GM21360 (cell line): ENCODE data around the gene CSNK2A2.

Source experiments
- ATAC-seq: cut with Tn5 transposase; IDR thresholded peaks from one replicate; pipeline ENCODE4 v1.9.1; 2021; ENCODE audit warnings: mild to moderate bottlenecking, moderate library complexity; ENCODE audit not compliant: unreplicated experiment

Gene CSNK2A2

DNA sequence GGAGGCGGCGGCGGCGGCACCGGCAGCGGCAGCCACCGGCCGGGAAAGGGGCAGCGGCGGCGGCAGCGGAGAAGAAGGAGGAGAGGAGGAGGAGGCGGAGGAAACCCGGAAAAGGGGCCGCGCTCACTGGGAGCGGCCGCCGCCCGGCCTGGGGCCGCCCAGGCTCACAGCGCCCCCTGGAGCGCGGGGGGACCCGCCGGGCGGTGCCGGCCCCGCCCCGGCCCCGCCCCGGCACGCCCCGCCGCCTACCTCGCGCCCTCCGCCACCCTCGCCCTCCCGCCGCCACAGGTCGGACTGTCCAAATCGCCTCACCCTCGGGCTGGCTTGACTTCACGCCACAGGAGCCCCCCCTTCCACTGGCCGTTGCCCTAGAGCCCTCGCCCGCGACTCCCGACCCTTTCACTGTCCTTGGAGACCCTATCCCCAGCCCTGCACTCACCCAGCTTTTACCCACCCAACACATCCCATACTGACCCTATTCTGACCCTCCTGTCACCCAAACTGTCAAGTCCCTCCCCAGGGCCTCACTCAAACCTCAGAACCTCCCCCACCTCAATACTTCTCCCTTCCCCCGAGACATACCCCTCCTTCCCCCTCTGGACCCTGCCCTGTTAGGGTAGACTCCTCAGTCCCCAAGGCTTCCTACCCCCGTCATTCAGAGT, at the start of gene CSNK2A2:
TSS of gene CSNK2A2 (minus strand) at position 85 of the 662 bp plus-strand sequence. CDS start 370 bp downstream, outside the sequence.
- ATAC-seq, result peak; percentile 82

DNA sequence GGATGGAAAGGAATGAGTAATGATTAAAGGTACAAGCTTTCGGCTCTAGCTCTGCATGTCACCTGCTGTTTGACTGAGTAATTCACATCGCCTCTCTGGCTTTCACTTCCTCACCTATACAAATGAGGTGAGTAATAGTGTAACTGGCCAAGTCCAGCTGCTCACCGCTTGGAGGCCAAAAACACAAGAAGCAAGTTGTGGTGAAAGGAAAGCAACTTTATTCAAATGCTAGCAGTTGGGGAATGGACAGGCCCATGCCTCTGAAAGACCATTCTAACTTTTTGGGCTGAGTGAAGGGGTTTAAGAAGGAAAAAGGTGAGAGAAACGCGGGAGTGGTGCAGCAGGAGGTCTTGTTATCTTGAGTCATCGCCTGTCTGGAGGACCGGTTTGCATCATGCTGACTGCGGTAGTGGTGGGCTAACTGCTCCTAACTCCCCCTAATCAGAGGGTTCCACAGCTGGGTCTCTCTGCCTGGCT, 45.7 kb upstream of the CSNK2A2 start:
- ATAC-seq, result peak; percentile 99

DNA sequence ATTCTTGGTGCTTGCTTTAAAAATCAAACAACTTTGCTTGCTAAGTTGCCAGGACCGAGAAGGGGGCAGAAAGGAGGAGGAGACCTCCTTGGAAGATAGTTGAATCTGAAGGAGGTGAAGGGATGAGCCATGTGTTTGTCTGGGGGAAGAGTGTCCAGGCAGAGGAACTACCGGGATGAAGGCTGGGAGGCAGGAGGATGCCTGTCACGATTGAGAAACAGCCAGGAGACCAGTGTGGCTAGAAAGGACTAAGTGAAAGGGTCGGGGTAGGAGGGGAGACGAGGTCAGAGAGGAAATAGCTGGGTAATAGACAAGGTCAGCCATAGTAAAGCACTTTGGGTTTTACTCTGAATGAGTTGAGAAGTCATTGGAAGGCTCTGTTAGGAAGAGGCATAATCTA, 38.9 kb upstream of the CSNK2A2 start:
- no peak for ATAC-seq

DNA sequence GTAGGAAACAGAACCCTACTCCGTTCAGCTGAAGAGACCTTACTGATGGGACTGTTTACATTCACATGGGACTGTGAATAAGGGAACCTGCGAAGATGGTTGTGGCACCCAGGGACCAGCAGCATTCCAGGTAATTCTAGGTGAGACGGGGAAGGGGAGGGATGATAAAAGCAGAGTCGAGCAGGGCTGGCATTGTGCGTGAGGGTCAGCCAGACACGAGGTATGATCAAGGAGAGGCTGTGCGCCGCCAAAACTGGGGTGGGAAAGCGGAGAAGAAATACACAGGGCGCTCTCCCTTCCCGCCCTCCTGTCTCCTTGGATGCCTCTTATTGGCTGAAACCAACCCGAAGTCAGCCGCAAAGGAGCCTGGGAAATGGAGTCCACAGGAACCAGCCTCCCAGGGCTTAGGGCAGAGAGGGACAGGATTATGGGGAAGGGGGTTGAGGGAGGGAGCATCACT, 38.4 kb upstream of the CSNK2A2 start:
- ATAC-seq, result peak; percentile 95

DNA sequence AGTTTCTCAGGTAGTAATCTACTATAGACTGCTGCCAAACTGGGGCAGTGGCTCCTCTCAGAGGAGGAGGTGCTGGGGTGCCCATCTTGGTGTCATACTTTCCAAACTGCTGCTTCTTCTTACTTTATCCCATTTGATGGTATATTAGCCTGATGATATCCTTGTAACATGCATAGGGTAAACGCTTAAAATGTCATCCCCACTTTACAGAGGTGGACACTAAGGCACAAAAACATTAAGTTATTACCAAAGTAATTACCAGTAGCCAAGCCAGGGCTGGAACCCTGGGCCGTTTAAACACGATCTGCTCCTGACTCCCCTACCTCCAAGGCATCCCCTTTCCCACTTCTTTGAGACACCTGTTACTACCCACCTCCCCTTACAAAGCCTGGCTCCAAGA, 37.8 kb upstream of the CSNK2A2 start:
- no peak for ATAC-seq

DNA sequence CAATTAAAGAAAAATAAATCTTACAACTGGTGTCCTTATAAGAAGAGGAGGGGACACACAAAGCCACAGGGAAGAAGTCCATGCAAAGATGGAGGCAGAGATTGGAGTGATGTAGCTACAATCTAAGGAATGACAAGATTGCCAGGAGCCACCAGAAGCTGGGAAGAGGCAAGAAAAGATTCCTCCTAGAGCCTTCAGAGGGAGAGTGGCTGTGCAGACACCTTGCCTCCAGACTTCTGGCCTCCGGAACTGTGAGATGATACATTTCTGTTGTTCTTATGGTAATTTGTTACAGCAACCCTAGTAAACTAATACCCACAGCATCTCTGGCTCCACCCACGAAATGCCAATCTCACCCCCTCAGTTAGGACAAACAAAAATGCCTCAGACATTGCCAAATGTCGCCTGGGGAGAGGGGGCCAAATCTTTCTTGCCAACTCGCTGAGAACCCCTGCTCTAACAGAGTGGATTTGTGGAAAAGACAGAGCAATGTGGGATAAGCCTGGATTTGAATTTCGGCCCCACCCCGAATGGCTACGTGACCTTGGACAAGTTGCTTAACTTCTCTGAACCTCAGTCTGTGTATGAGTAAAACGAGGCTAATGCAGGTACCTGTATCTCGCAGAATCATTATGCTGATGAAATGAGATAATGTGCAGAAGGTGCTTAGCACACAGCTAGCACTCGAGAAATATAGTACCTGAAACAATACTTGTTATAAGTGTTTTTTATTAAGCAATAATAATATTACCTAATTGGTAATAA, 37.1 kb upstream of the CSNK2A2 start:
- ATAC-seq, result no peak

DNA sequence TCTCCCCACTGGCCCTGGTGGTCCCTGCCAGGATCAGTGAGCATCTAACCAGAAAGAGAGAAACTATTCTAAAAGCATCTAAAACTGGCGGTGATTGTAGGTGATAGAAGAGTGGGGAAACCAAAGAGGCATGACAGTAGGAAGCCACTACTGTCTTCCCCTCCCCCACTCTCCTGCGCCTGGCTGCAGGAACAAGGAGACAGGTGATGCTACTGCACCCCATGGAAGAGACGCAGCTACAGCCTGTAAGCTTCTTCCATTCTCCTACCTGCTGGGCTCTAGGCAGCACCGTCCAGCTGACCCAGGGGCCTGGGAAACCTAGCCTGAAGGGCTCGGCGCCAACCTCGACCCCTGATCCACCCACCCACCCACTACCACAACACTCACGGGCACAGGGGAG, 32.4 kb upstream of the CSNK2A2 start:
- no peak for ATAC-seq

DNA sequence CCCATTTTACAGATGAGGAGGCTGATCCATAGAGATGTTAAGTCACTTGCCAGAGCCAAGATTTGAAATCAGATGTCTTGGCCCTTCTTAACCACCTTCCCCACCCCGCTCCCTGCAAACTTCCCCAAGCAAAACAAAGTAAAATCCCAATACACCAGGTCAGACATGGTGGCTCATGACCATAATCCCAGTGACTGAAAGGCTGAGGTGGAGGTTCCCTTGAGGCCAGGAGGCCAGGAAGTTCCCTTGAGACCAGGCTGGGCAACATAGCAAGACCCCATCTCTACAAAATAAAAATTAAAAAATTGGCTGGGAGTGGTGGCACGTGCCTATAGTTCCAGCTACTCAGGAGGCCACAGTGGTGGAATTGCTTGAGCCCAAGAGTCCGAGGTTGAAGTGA, 28.9 kb upstream of the CSNK2A2 start:
- no peak for ATAC-seq

DNA sequence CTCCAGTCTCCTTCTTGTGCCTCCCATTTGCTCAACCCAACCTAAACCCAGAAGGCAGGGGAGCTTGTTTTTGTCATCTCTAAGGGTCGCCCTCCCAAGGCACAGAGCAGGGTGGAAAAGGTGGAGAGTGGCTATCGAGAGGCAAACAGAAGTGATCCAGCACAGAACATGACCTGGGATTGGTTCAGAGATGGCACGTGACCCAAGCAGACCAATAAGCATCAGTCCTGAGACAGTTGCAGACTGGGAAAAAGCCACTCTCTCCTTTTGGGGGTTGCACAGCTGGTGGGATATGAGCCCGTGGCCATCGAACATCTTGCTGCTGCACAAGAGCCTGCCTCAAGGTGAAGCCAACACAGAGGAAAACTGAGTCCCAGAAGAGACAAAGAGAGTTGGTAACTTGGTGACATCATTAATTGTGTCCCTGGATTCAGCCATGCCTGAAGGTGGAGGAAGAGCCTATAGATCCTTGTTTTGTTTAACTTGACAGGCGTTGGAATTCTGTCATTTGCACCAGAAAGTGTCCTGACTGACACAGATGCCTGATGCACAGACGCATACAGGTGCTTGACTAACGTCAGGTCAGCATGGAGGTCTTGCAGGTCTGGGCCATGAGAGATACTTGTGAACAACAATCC, 28.2 kb upstream of the CSNK2A2 start:
- ATAC-seq, result no peak

DNA sequence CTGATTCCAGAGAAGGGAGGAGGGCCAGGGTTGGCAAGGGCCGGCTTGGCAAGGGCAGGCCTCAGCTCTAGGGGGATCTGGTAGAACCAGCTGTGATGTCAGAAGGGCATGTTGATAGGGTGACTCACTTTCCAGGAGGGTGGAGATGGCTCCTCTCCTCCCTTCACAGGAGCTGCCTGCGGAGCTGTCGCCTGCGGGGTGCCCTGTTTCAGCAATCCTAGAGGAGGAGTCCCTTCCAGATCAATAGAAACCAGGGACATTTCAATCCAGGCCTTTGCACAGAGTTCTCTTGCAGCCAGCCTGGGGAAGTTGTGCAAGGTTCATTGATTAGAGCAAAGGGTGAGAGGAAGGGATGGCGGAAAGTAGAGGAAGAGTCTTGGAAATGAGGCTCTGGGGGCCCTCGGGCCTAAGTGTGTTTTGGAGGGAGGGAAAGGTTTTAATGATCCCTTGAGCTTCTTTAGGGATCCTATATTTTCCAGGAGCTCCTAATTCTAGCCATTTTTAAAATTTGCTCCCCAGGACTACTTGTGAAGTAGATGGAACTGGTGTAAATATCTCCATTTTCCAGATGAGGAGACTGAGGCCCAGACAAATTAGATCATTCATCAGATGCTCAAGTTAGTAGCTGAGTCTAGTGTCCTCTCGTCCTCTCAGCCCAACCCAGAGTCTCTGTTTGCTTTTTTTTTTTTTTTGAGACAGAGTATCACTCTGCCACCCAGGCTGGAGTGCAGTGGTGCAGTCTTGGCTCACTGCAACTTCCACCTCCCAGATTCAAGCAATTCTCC, 24.8 kb upstream of the CSNK2A2 start:
- ATAC-seq, result no peak

DNA sequence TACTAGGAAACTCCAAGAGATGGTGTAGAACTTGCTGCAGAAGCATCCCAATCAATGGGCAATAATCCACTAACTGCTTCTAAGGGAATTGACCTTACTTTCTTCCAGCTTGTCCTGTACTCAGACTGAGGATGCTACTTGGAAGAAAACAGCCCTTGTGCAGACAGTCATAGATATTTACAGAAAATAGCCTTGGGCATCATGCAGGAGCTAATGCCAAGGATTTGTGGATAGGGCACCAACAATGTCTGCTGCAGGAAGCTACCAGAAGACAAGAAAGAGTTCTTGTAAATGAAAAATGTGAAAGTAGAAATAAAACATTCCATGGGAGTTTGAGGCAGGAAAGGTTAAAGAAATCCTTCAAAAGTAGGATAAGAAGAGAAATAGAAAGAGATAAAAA, 21.5 kb upstream of the CSNK2A2 start:
- ATAC-seq, result no peak

DNA sequence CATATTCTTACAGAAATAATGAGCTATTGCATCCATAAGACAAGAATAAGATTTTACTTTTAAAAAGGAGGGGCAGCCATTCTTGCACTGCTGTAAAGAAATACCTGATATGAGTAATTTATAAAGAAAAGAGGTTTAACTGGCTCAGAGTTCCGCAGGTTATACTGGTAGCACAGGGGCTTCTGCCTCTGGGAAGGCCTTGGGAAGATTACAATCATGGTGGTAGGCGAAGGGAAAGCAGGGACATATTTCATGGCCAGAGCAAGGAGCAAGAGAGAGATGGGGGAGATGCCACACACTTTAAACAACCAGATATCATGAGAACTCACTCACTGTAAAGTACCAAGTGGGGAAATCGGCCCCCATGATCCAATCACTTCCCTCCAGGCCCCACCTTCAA, 20.9 kb upstream of the CSNK2A2 start:
- ATAC-seq, result no peak

DNA sequence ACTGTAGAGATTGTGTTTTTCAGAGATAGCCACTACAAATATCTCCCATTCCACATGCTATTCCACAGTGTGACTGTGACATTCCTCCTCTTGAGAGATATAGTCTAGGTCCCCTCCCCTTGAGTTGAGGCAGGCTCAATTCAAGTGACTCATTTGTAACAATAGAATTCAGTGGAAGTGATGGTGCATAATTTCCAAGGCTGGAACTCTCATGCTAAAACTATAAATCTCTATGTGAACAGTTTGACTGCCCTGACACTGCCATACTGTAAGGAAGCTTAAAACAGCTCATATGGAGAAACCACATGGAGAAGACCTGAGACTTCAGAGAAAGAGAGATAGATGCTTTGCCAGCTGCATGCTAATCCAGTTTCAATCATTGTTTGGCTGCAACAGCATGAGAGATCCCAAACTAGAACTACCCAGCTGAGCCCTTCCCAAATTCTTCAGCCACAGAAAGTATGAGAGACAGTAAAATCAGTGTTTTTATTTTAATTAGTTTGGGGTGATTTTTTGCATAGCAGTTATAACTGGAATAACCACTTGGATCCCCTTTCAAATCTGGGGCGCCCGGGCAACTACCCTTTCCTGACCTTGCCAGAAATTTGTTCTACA, 19.5 kb upstream of the CSNK2A2 start:
- ATAC-seq, result no peak

DNA sequence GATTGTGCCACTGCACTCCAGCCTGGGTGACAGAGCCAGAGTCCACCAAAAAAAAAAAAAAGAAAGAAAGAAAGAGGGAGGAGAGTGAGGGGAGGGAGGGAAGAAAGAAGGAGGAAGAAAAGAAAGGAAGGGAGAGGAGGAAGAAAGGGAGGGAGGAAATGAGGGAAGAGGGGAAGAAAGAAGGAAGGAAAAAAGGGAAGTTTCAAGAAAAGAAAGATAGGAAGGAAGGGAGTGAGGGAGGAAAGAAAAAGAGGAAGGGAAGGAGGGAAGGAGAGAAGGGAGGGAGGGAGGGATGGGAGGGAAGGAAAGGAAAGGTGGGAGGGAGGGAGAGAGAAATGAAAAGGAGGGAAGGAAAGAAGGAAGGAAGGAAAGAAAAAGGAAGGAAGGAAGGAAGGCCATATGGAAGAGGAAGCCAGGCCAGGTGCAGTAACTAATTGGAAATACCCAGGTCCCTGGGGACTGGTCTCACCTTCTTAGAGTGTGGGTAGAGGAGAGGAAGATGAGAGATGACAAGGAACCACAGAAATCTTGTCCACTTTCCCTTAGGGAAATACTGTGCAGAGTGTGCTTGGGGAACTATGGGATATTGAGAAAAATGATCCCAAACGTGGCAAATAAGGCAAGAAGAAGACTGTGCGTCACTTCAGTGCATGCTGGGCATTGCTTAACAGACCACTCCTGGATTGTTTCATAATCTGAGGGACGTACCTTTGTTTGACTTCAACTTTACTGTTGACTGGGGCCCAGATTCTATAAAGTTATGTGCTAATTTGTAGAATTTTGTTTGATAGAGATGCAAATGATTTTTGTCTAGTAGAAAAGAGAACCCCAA, 15.1 kb upstream of the CSNK2A2 start:
- ATAC-seq, result no peak

DNA sequence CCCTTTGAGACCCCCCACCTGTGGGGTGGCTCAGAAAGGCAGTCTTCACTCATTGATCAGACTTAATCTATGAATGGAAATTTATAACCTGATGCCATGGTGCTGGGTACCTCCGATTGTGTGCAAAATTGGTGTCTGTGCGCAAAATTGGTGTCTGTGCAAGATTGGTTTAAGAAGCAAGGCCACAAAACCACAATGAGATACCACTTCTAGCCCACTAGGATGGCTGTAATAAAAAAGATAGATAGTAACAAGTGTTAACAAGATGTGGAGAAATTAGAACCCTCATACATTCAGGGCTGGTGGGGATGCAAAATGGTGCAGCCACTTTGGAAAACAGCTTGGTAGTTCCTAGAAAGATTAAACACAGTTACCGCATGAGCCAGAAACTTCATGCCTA, 13.9 kb upstream of the CSNK2A2 start:
- ATAC-seq, result no peak

DNA sequence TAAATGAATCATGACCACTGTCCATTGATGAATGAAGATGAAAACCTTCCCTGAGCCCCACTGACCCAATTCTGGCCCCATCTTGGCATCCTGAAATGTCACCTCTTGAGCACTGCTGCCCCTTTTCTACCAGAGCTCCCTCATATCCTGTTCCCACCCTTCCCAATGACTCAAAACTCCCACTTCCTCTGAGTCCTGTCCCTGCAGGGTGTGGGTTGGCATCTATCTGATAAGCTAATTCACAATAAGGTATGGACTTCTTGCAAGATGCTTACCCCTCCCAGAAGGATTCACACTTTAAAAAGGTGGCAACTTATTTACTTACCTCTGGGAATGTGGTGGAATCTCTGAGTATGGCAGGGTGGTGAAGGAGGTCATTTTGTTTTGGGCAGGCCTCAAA, 13.3 kb upstream of the CSNK2A2 start:
- no peak for ATAC-seq

DNA sequence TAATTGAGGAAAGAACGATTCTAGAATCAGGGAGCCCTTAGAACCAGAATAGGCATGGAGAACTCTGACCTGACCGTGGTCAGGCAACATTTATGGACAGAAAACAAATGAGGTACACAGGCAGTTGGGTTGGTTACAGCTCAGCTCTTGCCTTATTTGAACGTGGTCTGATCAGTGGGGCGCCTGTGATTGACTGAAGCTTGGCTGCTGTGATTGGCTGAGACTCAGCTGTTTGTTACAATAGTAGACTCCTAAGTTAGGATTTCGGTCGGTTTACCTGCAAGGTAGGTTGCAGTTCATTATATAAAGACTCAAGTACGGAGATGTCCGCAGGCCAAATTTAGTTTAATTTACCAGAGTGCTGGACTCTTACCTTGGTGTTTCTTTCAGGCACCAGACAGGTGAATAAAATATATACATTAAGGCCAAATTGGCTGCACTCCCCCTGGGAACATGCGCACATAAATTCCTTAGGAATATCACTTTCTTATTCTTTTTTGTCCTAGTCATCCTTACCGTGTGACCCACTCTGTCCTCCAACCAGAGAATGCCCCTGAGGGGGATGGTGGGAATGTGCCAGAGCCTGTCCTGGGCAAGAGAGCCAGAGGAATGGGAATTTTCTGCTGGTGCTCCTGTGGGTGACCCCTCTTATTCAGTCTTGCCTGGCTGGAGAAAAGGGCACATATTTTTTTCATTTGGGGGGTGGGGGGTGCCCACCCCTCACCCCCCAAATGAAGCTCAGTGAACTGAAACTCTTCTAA, 7.5 kb upstream of the CSNK2A2 start:
- no peak for ATAC-seq

DNA sequence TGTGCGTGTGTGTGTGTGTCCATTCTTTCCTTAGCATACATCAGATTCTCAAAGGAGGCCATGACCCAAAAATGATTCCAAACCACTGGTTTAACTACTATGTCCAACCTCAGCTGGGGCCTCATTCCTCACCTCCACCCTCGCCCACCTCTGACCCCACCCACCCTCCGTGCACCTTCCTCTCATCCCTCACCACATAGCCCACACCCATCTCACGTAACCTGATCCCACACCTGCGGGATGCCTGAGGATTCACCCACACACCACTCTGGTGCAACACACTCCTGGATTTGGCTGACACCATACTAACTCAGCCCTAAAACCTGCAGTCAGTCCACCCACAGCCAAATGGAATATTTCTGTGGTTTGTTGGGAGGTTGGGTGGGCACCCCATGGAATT, 3.3 kb upstream of the CSNK2A2 start:
- ATAC-seq, result no peak
